ENCODE data around the gene HMGN1.

The HMGN1 gene

GRCh38 chr21:39319251-39319756, 29.6 kb downstream of the HMGN1 start:
- DNase-seq (ENCODE audit: insufficient read length, low spot score) (no peak), FAIRE-seq (no peak)
- TF ChIP-seq CTCF (IDR thresholded peaks at IDR 0.05; ENCODE audit: insufficient read depth, missing control alignments) = no peak

GRCh38 chr21:39318091-39318959, 30.6 kb downstream of the HMGN1 start:
- TF ChIP-seq CTCF (IDR thresholded peaks at IDR 0.05; ENCODE audit: insufficient read depth, missing control alignments) = no peak
- FAIRE-seq = no peak
- DNase-seq (ENCODE audit: insufficient read length, low spot score) = no peak

GRCh38 chr21:39317134-39318090, 31.5 kb downstream of the HMGN1 start:
- FAIRE-seq (no peak), DNase-seq (ENCODE audit: insufficient read length, low spot score) (no peak)
- TF ChIP-seq CTCF (IDR thresholded peaks at IDR 0.05; ENCODE audit: insufficient read depth, missing control alignments) = no peak

GRCh38 chr21:39316729-39317128, 32.2 kb downstream of the HMGN1 start:
- TF ChIP-seq CTCF (IDR thresholded peaks at IDR 0.05; ENCODE audit: insufficient read depth, missing control alignments) = no peak
- no peak for DNase-seq (ENCODE audit: insufficient read length, low spot score)
- no peak for FAIRE-seq

- FAIRE-seq (no peak), DNase-seq (ENCODE audit: insufficient read length, low spot score) (no peak)
- TF ChIP-seq CTCF (IDR thresholded peaks at IDR 0.05; ENCODE audit: insufficient read depth, missing control alignments) = no peak
Observed at GRCh38 chr21:39315603-39316445, 33.1 kb downstream of the HMGN1 start.

- no peak for DNase-seq (ENCODE audit: insufficient read length, low spot score)
- FAIRE-seq = no peak
- TF ChIP-seq CTCF (IDR thresholded peaks at IDR 0.05; ENCODE audit: insufficient read depth, missing control alignments) = no peak
Observed at GRCh38 chr21:39314143-39315027, 34.5 kb downstream of the HMGN1 start.

Data from D721Med (cell line).